HG02678 (cell line): ENCODE data around the gene ORAI2.

Source experiments
- ATAC-seq: cut with Tn5 transposase; IDR thresholded peaks from one replicate; pipeline ENCODE4 v1.9.1; 2021; ENCODE audit warnings: mild to moderate bottlenecking, moderate library complexity; ENCODE audit not compliant: unreplicated experiment

Gene ORAI2

DNA sequence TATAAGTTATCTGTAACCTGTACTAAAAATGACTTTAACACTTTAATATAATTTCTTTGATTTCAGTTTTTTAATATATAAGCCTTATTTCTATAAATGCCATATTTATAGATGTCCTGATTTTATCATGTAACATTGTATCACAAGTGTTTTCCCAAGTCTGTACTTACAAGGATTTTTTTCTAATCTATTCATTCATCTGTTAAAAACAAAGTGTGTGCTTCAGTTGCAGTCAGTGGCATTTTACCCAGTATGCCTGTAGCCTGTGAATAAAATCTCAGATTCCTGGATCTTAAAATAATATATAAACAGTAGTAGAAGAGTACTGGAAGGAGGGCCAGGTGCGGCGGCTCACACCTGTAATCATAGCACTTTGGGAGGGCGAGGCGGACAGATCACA lies 19.8 kb upstream of the ORAI2 start:
- no peak for ATAC-seq

- ATAC-seq = peak; percentile 49
Observed at GRCh38 chr7:102415685-102416225, 17.6 kb upstream of the ORAI2 start.

- ATAC-seq = no peak
Observed at GRCh38 chr7:102416406-102416805, 17.0 kb upstream of the ORAI2 start.

DNA sequence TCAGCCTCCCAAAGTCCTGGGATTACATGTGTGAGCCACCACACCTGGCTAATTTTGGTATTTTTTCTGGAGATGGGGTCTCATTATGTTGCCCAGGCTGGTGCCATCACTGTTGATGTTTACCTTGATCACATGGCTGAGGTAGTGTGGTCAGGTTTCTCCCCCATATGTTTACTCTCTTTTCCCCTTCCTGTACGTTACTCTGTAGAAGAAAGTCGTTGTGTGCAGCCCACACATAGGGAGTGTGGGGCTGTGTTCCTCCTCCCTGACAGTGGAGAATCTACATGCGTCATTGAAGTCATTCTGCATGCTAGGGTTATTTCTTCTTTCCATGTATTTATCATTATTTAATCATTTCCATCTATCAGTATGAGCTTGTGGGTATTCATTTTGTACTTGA lies 16.3 kb upstream of the ORAI2 start:
- no peak for ATAC-seq

DNA sequence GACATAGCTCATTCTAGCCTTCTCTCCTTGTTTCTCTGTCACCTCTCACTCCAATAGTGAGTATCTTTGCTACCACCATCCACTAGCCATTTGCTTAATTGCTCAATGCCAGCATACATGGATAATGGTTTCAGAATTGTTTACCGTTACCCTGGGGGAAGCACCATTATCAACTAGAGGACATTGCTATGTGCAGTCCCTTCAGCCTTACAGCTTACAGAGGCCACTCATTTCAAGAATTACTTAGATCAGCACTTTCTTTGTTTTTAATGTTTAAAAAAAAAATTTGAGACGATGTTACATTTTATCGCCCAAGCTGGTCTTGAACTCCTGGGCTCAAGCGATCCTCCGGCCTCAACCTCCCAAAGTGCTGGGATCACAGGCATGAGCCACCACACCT lies 14.8 kb upstream of the ORAI2 start:
- ATAC-seq = no peak

GRCh38 chr7:102421706-102422240 lies 11.6 kb upstream of the ORAI2 start:
- ATAC-seq = no peak

- no peak for ATAC-seq
Observed at GRCh38 chr7:102424129-102424551, 9.2 kb upstream of the ORAI2 start.

DNA sequence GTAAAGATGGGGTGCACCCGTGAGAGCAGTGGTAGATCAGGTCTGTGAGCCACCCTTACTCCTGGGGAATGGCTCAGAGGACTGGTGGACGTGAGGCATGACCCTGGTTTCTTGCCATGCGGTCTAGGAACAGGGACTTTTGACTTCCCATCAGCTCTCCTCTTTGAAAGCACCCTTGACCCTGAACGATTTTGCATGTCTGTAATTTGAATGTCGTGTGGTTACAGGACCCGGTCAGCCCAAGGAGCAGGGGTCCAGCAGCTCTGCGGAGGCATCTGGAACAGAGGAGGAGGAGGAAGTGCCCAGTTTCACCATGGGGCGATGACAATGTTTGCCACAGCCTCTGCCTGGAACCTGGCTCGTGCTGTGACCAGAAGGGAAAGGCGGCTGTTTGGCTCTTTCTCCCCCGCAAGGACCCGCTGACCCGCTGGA lies 8.6 kb upstream of the ORAI2 start:
- ATAC-seq = peak; percentile 27

DNA sequence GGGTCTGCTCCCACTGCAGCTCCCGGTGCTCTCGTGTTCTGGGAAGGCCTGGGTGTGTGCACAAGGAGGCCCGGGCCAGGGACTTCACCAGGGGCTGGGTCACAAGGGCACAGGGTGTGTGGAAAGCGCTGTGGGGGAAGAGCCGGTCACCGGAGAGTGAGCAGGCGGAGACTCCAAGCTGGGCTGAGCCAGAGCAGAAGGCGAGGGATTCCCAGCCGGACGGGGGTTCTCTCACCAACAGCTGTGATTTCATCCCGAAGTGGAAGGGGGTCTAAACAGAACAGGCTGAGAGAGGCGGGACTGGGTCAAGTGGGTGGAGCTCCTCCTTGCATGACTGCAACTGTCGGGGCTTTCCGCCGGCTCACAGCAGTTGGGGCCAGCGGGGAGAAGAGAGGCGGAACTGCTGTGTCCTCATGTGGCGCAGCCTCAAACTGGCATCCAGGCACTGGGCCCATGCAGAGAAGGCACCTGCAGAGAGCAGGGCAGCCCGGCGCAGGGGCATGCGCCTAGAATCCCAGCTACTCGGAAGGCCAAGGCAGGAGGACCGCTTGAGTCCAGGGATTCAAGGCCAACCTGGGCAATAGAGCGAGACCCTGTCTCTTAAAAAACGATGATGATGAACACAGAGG lies 7.6 kb upstream of the ORAI2 start:
- ATAC-seq = peak; percentile 65

DNA sequence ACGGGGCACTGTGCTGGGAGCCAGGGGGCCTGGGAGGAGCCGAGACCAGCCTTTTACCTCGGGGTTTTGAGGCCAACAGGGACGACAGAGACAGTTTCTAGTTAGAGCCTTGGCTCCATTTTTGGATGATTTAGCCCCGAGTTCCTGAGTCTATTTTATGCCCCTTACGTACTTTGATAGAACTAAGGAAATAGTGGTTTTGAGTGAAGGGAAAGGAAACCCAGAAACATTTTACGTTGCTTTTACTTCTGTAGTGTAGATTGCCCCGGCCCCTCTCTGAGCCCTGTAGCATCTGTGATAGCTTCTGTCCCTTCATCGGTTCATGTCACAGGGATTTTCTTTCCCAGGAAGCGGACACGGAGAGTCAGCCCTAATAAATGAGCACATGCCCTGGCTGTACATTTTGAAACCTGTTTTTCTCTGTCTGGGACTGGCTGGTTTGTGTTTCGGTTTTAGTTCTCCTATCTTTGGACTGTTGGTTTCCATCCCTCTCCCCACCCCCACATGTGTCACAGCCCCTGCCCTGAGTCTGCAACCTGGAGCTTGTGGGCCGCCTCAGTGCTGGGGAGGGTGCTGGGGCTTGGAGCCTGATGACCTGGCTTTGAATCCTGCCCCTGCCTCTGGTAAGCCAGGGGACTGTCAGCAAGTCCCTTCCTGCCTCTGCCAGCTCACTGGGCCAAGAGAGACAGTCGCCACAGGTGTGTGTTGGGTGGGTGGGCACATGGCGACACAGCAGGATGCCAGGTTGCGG lies 6.9 kb upstream of the ORAI2 start:
- ATAC-seq = peak; percentile 58

- no peak for ATAC-seq
Observed at GRCh38 chr7:102427019-102427405, 6.4 kb upstream of the ORAI2 start.

GRCh38 chr7:102429141-102429899 lies 4.1 kb upstream of the ORAI2 start:
- ATAC-seq = no peak

GRCh38 chr7:102431617-102432298 lies 1.6 kb upstream of the ORAI2 start:
- no peak for ATAC-seq

- peak; percentile 31 for ATAC-seq
Observed at GRCh38 chr7:102432442-102433218, 745 bp upstream of the ORAI2 start.

DNA sequence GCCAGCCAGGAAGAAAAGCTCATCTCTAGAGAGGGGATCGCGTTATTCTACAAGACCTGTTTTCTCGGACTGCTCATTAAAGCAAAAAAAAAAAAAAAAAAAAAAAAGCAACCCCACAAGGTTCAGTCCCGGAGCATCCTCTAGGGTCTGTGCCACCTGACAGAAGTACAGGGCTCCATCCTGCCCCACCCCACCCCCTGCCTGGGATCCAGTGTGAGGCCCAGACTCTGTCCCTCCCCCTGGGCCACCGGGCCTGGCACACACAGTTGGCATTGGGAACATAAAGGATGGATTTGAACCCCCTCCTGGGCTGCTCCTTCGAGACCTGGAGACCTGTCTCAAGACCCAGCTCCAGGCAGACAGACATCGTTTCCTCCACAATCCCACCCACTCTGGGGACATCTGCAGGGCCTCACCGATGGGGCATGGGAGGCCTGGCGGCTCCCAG lies 688 bp downstream of the ORAI2 start:
- no peak for ATAC-seq

DNA sequence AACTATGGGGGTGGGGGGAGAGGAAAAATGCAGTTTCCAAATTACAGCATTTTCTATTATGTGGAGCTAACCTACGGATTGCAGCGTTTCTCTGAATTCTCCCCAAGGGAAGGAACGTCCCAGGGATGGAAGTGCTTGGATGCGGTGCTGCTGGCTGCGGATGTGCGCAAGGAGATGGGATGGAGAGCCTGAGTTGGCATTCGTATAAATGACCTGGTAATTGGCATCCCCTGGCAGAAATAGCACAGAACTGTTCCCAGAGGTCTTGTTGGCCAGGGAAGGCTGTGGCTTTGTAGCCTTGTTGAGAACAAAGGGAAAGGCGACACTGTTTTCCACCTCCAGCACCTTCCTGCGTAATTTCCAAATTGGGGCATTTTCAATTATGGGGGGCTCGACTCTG lies 2.7 kb downstream of the ORAI2 start:
- no peak for ATAC-seq

- ATAC-seq = no peak
Observed at GRCh38 chr7:102439963-102440795, 6.8 kb downstream of the ORAI2 start.

DNA sequence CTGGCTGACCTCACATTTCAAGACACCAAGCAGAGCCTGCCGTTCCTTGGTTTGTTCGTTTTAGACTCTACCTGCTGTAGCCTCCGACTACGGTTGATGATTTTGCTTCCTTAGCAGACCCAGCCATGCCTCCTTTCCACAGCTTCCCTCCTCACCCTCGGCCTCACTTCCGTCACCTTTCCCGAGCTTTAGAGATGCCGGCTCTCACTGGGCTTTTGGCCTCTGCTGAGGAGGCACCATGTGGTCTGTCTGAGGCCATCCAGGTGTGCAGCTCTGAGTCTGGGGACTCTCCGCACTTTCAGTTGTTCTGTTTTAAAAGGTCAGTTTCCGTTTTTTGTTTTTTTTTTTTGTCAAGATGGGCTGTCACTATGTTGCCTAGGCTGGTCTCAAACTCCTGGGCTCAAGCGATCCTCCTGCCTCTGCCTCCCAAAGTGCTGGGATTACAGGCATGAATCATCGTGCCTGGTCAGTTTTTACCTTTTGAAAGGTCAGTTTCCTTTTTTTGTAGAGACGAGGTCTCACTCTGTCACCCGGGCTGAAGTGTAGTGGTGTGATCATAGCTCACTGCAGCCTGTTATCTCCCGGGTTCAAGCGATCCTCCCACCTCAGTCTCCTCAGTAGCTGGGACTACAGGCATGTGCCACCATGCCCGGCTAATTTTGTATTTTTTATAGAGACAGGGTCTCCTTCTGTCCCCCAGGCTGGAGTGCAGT lies 11.7 kb downstream of the ORAI2 start:
- ATAC-seq = peak; percentile 45
